Stimulated activated CD4-positive, alpha-beta T cell treated with anti-CD3 and anti-CD28 coated beads, Interleukin-12 subunit alpha, Interleukin-12 subunit beta, amount 100 ng/mL, for 24 hours (primary cell): ENCODE data around the gene SIK3.

Source experiments
- DNase-seq, 2 experiments: peaks; one replicate each; pipeline ENCODE4 v3.0.0-alpha.2; 2020; ENCODE audit warnings: low read depth in 2 of 2

The SIK3 gene

DNA sequence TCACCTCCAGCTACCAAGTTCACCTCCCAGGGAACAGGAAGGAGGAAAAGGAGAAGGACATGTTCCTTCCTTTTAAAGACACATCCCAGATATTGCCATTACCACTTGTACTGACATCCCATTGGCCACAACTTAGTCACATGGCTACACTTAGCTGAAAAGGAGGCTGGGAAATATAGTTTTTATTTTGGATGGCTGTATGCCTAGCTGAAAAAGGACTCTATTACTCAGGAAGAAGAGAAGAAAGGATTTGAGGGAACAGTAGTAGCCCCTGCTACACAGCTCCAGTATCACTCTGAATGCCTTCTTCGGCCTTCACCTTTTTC lies 304.5 kb downstream of the SIK3 start:
- no peak for DNase-seq
